Heart left ventricle (tissue), 13 donors: ENCODE data around the gene MTUS2.

Source experiments
- CTCF ChIP-seq, 12 donors: fragments of 200-600 bp; sonication (generic) in 4 of 12; IDR thresholded peaks; one replicate each; pipeline versions ENCODE4 v1.5.0 to v1.8.0; 2018 to 2022; ENCODE audit warnings: antibody characterized with exemption in 12 of 12, mild to moderate bottlenecking in 5 of 12
- POLR2A ChIP-seq, 2 donors: fragments of 450-650 bp; IDR thresholded peaks; one replicate each; pipeline ENCODE4 v1.6.1; 2017; ENCODE audit warnings: antibody characterized with exemption in 2 of 2, mild to moderate bottlenecking in 2 of 2, moderate library complexity in 2 of 2
- donor health status: ischemic (EF 13 %, LVEDD 7.1; RV severe dilation, severe dysfunction).
- donor health status: DM: no; HTN: yes; CAD: no.
- donor health status: DM: no; HTN: no; CAD: no.
- donor health status: ischemic (EF 25% LVEDD 6.9; RV normal size, moderate dysfunction).
- donor health status: ischemic (EF 25% LVEDD 5.7; RV mildly dilated, moderate dysfunction).
- donor health status: ischemic (EF 35%, LVEDD 5.7; RV mildly dilated, moderate dysfunction).
- donor health status: nonischemic (EF 11% LVEDD 7.7; RV severe dilation, severe dysfunction).
- donor health status: DM: yes; HTN: yes; CAD: no.
- donor health status: PGD.
- donor health status: ischemic (EF 29% LVEDD 5.4; RV normal size, mild dysfunction).
- donor health status: nonischemic (EF 23%, LVEDD 6.1; RV moderate dilation, normal function).

- TF ChIP-seq CTCF (IDR thresholded peaks at IDR 0.05) = no peak
- no peak for TF ChIP-seq POLR2A (IDR thresholded peaks at IDR 0.05)
Measured at GRCh38 chr13:29489650-29490560, 669.8 kb downstream of the MTUS2 start.
